Vagina (tissue), 2 donors: ENCODE data around the gene COX7A2L. TPM values are rescaled to one million over a fixed set of nuclear protein-coding genes. Genes with fewer than 3 reads are reported as not detected.

Experiments
- DNase-seq, 2 donors: peaks; one replicate each; pipeline ENCODE4 v3.0.0-alpha.2; 2017; ENCODE audit errors: extremely low spot score in 2 of 2
- H3K27ac ChIP-seq: fragments of 200-600 bp; sonication (generic); one replicate; pipeline ENCODE4 v1.5.1; 2019
- H3K27me3 ChIP-seq: fragments of 200-600 bp; sonication (generic); one replicate; pipeline ENCODE4 v1.5.1; 2019
- H3K36me3 ChIP-seq, 2 donors: fragments of 200-600 bp; sonication (generic); one replicate each; pipeline ENCODE4 v1.5.1; 2017 to 2019
- H3K4me1 ChIP-seq: fragments of 200-600 bp; sonication (generic); one replicate; pipeline ENCODE4 v1.5.1; 2019
- H3K4me3 ChIP-seq, 2 donors: fragments of 200-600 bp; sonication (generic); 1 replicate in 1 of 2; 2 replicates in 1 of 2; pipeline ENCODE4 v1.5.1; 2016 to 2019
- H3K9me3 ChIP-seq: fragments of 200-600 bp; sonication (generic); one replicate; pipeline ENCODE4 v1.5.1; 2019
- CTCF ChIP-seq, 3 experiments: fragments of 450-650 bp in 2 of 3; fragments of 200-600 bp in 1 of 3; sonication (generic) in 1 of 3; IDR thresholded peaks; one replicate each; pipeline ENCODE4 v1.5.1; 2017 to 2019; ENCODE audit warnings: antibody characterized with exemption in 3 of 3, mild to moderate bottlenecking in 2 of 3, moderate library complexity in 2 of 3
- POLR2A ChIP-seq, 2 donors: fragments of 450-650 bp; IDR thresholded peaks; one replicate each; pipeline ENCODE4 v1.6.1; 2017; ENCODE audit warnings: antibody characterized with exemption in 2 of 2, mild to moderate bottlenecking in 2 of 2, moderate library complexity in 2 of 2
- POLR2AphosphoS5 ChIP-seq, 2 donors: sonication (generic); formaldehyde crosslinking; IDR thresholded peaks; one replicate each; pipeline ENCODE4 v1.9.0; 2017; ENCODE audit warnings: antibody characterized with exemption in 2 of 2, mild to moderate bottlenecking in 2 of 2, low read depth in 1 of 2; ENCODE audit not compliant: insufficient read depth in 1 of 2
- intact Hi-C: fragments of 100-400 bp; cut with DNase I; formaldehyde crosslinking; loops from one replicate; pipeline ENCODE4 v1.15.1; 2023
- total RNA-seq: library from RNA; depleted of rRNA; stranded (reverse); fragments of >200 nt; gene quantifications from one replicate; pipeline ENCODE4 v1.2.3, GENCODE V29; 2016

Gene COX7A2L
- total RNA-seq, 1 donor from 2014 or later: 83.2 TPM

GRCh38 chr2:42359304-42359964, 1.6 kb downstream of the COX7A2L start:
- Histone ChIP-seq H3K4me3 (peak overlapping the region; percentile 54 to 91), H3K27ac (no peak overlapping the region)
- TF ChIP-seq CTCF (IDR thresholded peaks at IDR 0.05): no peak
- no peak for TF ChIP-seq POLR2AphosphoS5 (IDR thresholded peaks at IDR 0.05; ENCODE audit: insufficient read depth in 1 of 2, low read depth in 1 of 2)

GRCh38 chr2:42353792-42354429, 7.1 kb downstream of the COX7A2L start:
- H3K27me3 ChIP-seq: no peaks in the 10 kb centered on the region
- no peak overlapping the region for H3K27ac ChIP-seq
- H3K36me3 ChIP-seq: peaks cover 0 to 13% of the 10 kb centered on the region in 2 donors
- intact Hi-C loops: loop anchor here (10.0 kb wide), 1 partner anchor 249 kb away; no protein-coding TSS in a partner anchor
- peaks cover 36% of the 10 kb centered on the region for H3K4me1 ChIP-seq
- DNase-seq: no peak
- H3K4me3 ChIP-seq: no peak overlapping the region
- no peaks in the 10 kb centered on the region for H3K9me3 ChIP-seq
- no peak for TF ChIP-seq CTCF (IDR thresholded peaks at IDR 0.05)
- no peak for TF ChIP-seq POLR2A (IDR thresholded peaks at IDR 0.05)
- TF ChIP-seq POLR2AphosphoS5 (IDR thresholded peaks at IDR 0.05; ENCODE audit: insufficient read depth in 1 of 2, low read depth in 1 of 2): no peak

More at GRCh38 chr2:42359304-42359964, 1.6 kb downstream of the COX7A2L start:
- H3K9me3 ChIP-seq: no peaks in the 10 kb centered on the region
- H3K36me3 ChIP-seq: no peaks in the 10 kb centered on the region
- peaks cover 52% of the 10 kb centered on the region for H3K4me1 ChIP-seq
- DNase-seq: no peak
- intact Hi-C loops: loop anchor here (10.0 kb wide), 1 partner anchor 255 kb away; no protein-coding TSS in a partner anchor
- H3K27me3 ChIP-seq: no peaks in the 10 kb centered on the region

GRCh38 chr2:42351864-42352263, 9.2 kb downstream of the COX7A2L start:
- Histone ChIP-seq H3K36me3 (peaks cover 0 to 13% of the 10 kb centered on the region in 2 donors), H3K9me3 (no peaks in the 10 kb centered on the region), H3K4me1 (peaks cover 16% of the 10 kb centered on the region), H3K4me3 (no peak overlapping the region), H3K27ac (no peak overlapping the region), H3K27me3 (no peaks in the 10 kb centered on the region)
- TF ChIP-seq POLR2AphosphoS5 (IDR thresholded peaks at IDR 0.05; ENCODE audit: insufficient read depth in 1 of 2, low read depth in 1 of 2): no peak
- TF ChIP-seq POLR2A (IDR thresholded peaks at IDR 0.05): no peak
- TF ChIP-seq CTCF (IDR thresholded peaks at IDR 0.05): no peak
- intact Hi-C loops: loop anchor here (10.0 kb wide), 1 partner anchor 247 kb away; no protein-coding TSS in a partner anchor
- DNase-seq: no peak

GRCh38 chr2:42350434-42351063, 10.5 kb downstream of the COX7A2L start:
- Histone ChIP-seq H3K4me3 (no peak overlapping the region), H3K27me3 (no peaks in the 10 kb centered on the region), H3K36me3 (peaks cover 0 to 19% of the 10 kb centered on the region in 2 donors), H3K4me1 (peaks cover 5% of the 10 kb centered on the region), H3K27ac (no peak overlapping the region), H3K9me3 (no peaks in the 10 kb centered on the region)
- DNase-seq: no peak
- TF ChIP-seq POLR2AphosphoS5 (IDR thresholded peaks at IDR 0.05; ENCODE audit: insufficient read depth in 1 of 2, low read depth in 1 of 2): no peak
- no peak for TF ChIP-seq POLR2A (IDR thresholded peaks at IDR 0.05)
- TF ChIP-seq CTCF (IDR thresholded peaks at IDR 0.05): no peak
- intact Hi-C loops: loop anchor here (10.0 kb wide), 1 partner anchor 246 kb away; no protein-coding TSS in a partner anchor
